WI38 (cell line): Measurements from ENCODE around the gene MNX1.

ENCODE experiments used
- H3K4me3 ChIP-seq: 2 replicates; pipeline ENCODE4 v1.5.1; 2011; ENCODE audit warnings: low read depth, mild to moderate bottlenecking, control low read depth, low read length
- TF ChIP-seq, protein P1 (sequence below): IDR thresholded peaks from 2 replicates; pipeline ENCODE4 v1.5.1; 2012; ENCODE audit warnings: low read depth, mild to moderate bottlenecking, control low read depth, low read length

Gene MNX1

DNA sequence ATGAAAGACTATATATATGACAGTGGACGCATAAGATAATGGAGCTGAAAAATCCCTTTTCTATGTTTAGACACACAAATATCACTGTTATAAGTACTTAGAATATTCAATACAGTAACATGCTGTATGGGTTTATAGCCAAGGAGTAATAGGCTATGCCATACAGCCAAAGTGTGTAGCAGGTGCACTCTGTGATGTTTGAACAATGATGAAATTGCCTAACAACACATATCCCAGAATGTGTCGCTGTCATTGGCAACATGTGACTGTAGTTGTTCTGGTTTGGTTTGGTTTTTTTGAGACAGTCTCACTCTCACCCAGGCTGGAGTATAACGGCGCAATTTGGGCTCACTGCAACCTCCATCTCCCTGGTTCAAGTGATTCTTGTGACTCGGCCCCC lies 34.8 kb downstream of the MNX1 start:
- H3K4me3 ChIP-seq: no peak overlapping the region
- TF ChIP-seq, protein P1, sequence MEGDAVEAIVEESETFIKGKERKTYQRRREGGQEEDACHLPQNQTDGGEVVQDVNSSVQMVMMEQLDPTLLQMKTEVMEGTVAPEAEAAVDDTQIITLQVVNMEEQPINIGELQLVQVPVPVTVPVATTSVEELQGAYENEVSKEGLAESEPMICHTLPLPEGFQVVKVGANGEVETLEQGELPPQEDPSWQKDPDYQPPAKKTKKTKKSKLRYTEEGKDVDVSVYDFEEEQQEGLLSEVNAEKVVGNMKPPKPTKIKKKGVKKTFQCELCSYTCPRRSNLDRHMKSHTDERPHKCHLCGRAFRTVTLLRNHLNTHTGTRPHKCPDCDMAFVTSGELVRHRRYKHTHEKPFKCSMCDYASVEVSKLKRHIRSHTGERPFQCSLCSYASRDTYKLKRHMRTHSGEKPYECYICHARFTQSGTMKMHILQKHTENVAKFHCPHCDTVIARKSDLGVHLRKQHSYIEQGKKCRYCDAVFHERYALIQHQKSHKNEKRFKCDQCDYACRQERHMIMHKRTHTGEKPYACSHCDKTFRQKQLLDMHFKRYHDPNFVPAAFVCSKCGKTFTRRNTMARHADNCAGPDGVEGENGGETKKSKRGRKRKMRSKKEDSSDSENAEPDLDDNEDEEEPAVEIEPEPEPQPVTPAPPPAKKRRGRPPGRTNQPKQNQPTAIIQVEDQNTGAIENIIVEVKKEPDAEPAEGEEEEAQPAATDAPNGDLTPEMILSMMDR: no peak

DNA sequence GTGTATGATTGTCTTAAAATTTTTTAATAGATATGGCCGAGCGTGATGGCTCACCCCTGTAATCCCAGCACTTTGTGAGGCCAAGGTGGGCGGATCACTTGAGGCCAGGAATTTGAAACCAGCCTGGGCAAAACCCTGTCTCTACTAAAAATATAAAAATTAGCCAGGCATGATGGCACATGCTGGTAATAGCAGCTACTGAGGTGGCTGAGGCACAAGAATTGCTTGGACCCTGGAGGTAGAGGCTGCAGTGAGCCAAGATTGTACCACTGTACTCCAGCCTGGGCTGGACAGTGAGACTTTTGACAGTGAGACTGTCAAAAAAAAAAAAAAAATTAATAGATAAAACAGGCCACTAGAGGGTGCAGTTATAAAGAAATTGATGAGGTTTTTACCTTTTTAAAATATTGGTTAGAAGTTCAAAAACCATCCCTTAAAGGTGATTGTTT lies 40.5 kb downstream of the MNX1 start:
- TF ChIP-seq, protein P1: peak; percentile 3; the same call in 1 of the 2 replicates
- no peak overlapping the region for H3K4me3 ChIP-seq

DNA sequence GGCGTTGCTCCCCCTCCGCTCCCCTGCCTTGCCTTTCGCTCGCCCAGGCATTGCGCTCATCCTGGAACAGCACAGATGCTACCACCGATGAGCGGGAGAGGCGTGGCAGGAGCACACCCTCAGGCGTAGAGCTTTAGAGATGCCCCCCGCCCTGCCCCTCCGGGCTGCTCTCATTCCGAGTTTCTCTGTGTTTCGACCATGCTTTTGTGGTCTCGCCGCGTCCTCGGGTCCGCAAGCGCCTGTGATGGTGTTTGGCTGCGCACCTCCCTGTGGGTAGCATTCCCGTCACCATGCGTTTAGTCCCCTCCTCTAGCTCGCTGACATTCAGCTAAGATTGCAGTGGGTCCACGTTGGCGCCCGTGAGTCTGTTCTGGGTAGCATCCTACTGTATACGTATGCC lies 42.3 kb downstream of the MNX1 start:
- TF ChIP-seq, protein P1: no peak
- H3K4me3 ChIP-seq: no peak overlapping the region

DNA sequence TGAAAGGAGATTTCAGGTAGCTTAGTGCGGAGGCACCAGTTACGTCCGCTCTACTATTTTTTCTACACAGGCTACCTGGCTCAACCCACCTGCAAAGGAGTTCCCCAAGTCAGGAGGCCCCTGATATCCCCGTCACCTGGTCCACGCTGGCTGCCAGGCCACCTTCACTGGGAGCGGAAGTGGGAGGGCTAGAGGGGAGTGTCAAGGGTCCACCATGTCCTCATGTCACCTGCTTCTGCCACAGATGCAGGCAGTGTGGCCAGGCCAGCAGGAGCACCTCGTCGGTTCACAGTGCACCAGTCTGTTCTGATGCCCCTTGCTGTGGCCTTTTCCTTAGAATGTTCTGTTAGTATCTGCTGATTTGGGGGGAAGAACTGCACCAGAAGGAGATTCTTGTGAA lies 44.1 kb downstream of the MNX1 start:
- TF ChIP-seq, protein P1: no peak
- H3K4me3 ChIP-seq: no peak overlapping the region

DNA sequence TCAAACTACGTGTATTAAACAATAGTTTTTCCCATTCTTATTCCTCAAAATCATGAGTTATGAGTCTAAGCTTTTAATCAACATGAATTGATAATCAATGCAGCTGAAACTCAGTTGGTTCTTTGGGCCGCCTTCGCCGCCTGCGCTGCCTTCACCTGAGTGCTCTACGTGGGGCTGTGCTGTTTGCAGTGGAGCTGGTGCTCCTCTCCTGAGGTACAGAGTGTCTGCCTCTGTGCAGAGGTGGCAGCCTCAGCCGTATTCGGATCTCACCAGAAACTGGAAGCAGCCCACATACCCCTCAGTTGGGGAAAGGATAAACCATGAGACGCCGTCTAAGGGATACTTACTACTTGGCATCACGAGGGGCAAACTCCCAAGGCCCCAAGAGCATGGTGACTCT lies 45.5 kb downstream of the MNX1 start:
- TF ChIP-seq, protein P1: no peak
- H3K4me3 ChIP-seq: no peak overlapping the region

DNA sequence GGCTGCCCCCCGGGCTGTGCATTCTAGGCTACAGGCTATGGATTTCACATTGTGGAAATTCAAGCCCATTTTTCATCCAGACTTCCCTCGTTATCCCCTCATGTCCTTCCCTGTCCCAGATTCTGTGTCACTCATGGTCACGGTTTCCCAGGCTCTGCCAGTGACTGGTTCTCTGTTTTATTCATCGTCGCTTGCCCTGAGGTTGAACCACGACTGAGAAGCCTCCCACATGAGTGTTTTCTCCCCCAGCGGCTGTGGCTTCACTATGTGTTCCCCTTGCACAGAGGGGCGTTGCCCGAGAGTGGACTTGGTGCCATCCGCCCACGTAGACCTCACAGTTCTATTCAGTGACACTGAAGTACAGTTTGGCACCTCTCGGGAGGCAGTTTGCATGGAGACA lies 47.0 kb downstream of the MNX1 start:
- TF ChIP-seq, protein P1: no peak
- H3K4me3 ChIP-seq: no peak overlapping the region

DNA sequence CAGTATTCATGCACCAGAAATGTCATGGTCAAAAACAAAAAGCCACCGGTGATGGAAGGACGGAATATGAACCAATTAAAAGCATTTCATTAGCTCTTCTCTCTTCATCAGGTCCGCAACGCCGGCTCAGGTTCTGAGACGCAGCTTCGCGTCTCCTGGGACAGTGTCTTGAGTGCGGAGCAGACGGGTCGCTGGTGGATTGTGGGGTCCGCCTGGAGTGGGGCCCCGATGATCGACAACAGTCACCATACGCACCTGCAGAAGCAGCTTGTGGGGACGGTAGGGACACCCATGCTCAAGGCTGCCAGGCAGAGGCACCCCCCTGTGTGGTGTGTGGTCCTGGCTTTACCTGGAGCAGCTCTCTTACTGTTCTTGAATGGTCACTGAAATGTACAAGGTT lies 47.6 kb downstream of the MNX1 start:
- no peak overlapping the region for H3K4me3 ChIP-seq
- TF ChIP-seq, protein P1: no peak
